ENCODE measurements around the gene KLHL11. TPM values are rescaled to one million over a fixed set of nuclear protein-coding genes. Genes with fewer than 3 reads are reported as not detected.
A peak's percentile ranks its signal among the peaks of the same experiment; 100 is the strongest.

Gene KLHL11
- polyA plus RNA-seq, 3 donors: 3.0 to 4.1 (median 3.4) TPM

DNA sequence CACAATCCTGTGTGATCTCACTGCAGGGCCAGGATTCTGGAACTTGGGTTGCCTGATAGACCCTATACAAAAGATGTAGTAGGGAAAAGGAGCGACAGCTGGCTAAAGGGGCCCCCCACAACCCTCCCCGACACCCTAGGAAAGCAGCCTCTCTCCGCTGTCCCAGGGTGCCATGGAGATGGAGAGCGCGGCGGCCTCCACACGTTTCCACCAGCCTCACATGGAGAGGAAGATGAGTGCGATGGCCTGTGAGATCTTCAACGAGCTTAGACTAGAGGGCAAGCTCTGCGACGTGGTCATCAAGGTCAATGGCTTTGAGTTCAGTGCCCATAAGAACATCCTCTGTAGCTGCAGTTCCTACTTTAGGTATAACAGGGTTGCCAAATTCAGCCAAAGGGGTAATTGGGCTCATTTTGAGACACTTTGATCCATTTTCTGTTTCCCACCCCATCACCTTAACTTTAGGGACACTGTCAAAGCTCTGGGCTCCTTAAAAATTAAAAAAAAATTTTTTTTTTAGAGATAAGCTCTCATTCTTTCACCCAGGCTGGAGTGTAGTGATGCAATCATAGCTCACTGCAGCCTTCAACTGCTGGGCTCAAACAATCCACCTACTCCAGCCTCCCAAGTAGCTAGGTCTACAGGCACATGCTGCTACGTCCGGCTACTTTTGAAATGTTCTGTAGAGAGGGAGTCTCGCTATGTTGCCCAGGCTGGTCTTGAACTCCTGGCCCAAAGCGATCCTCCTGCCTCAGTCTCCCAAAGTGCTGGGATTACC lies 27.3 kb downstream of the KLHL11 start, which contains the start of gene KLHL10:
Gene KLHL10 (plus strand): TSS at position 65 of the 778 bp plus-strand sequence. CDS start 108 bp downstream, at position 173.
- H3K4me2 ChIP-seq (replicated peaks; ENCODE audit: extremely low read depth, low read length, poor library complexity, severe bottlenecking): peak within 1 kb of the TSS; percentile 99
- H3K27ac Mint-ChIP-seq: no peak within 1 kb of the TSS
- no peaks in the 10 kb centered on the region for H3K36me3 Mint-ChIP-seq
- TF ChIP-seq, protein P1, sequence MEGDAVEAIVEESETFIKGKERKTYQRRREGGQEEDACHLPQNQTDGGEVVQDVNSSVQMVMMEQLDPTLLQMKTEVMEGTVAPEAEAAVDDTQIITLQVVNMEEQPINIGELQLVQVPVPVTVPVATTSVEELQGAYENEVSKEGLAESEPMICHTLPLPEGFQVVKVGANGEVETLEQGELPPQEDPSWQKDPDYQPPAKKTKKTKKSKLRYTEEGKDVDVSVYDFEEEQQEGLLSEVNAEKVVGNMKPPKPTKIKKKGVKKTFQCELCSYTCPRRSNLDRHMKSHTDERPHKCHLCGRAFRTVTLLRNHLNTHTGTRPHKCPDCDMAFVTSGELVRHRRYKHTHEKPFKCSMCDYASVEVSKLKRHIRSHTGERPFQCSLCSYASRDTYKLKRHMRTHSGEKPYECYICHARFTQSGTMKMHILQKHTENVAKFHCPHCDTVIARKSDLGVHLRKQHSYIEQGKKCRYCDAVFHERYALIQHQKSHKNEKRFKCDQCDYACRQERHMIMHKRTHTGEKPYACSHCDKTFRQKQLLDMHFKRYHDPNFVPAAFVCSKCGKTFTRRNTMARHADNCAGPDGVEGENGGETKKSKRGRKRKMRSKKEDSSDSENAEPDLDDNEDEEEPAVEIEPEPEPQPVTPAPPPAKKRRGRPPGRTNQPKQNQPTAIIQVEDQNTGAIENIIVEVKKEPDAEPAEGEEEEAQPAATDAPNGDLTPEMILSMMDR (IDR thresholded peaks at IDR 0.05): no peak
- no peaks in the 10 kb centered on the region for H3K79me2 ChIP-seq (ENCODE audit: insufficient read depth, low read length)
- peaks cover 12% of the 10 kb centered on the region for H3K4me1 Mint-ChIP-seq
- H3K9me3 ChIP-seq (replicated peaks in 1 of 2; ENCODE audit: control insufficient read depth in 1 of 2, insufficient read depth in 1 of 2, low read length in 2 of 2): no peaks in the 10 kb centered on the region
- intact Hi-C loops (cut with micrococcal nuclease): no loop called here
- H3K27ac ChIP-seq (ENCODE audit: low read depth in 1 of 2, low read length in 2 of 2): no peak within 1 kb of the TSS
- peak within 1 kb of the TSS; percentile 79 to 80 for H3K4me3 Mint-ChIP-seq
- no peak for DNase-seq
- H3K9ac ChIP-seq (ENCODE audit: insufficient read depth, low read length, poor library complexity, severe bottlenecking): no peak within 1 kb of the TSS
- H3K27me3 ChIP-seq (ENCODE audit: control insufficient read depth in 2 of 2, insufficient read depth in 2 of 2, low read length in 2 of 2): peaks cover 2 to 8% of the 10 kb centered on the region in 2 donors
- H3K27me3 Mint-ChIP-seq (ENCODE audit: low read depth in 3 of 3): peaks cover 22 to 34% (median 25%) of the 10 kb centered on the region in 3 donors
- no peak within 1 kb of the TSS for H3K4me3 ChIP-seq (replicated peaks in 1 of 3; ENCODE audit: low read depth in 2 of 3, low read length in 3 of 3)
- peaks cover 11 to 16% of the 10 kb centered on the region in 2 donors for H3K4me1 ChIP-seq (ENCODE audit: control insufficient read depth in 1 of 2, insufficient read depth in 2 of 2, low read length in 2 of 2)
- no peaks in the 10 kb centered on the region for H4K20me1 ChIP-seq (ENCODE audit: insufficient read depth, low read length)
- WGBS (ENCODE audit: insufficient coverage): 97% methylated on average over 10 of the region's 15 CpGs
- H3K36me3 ChIP-seq (replicated peaks in 1 of 2; ENCODE audit: control insufficient read depth in 1 of 2, insufficient read depth in 2 of 2, low read length in 2 of 2): no peaks in the 10 kb centered on the region
- H3K9me3 Mint-ChIP-seq: peaks cover 0 to 3% (median 0%) of the 10 kb centered on the region in 7 donors
- H2AFZ ChIP-seq (ENCODE audit: insufficient read depth, low read depth, low read length, poor library complexity, severe bottlenecking): peak within 1 kb of the TSS; percentile 98

DNA sequence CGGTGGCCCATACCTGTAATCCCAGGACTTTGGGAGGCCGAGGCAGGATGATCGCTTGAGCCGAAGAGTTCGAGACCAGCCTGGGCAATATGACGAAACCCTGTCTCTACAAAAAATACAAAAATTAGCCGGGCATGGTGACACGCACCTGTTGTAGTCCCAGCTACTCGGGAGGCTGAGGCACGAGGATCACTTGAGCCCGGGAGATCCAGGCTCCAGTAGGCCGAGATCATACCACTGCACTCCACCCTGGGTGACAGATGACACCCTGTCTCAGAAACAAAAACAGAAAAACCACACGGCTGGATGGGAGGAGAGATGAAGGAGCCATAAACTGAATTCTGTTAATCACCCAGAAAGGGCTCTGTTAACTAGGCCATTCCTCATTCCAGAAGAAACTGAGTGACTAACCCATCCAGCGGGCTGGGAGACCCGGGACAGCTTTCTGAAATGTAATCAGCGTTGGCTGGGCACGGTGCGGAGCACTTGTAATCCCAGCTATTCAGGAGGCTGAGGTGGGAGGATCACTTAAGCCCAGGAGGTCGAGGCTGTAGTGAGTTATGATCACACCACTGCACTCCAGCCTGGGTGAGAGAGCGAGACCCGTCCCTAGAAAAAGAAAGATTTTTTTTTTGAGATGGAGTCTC lies 28.6 kb downstream of the KLHL11 start:
- peak overlapping the region; percentile 79 to 80 for H3K4me3 Mint-ChIP-seq
- peaks cover 11 to 16% of the 10 kb centered on the region in 2 donors for H3K4me1 ChIP-seq (ENCODE audit: control insufficient read depth in 1 of 2, insufficient read depth in 2 of 2, low read length in 2 of 2)
- H3K4me3 ChIP-seq (replicated peaks in 1 of 3; ENCODE audit: low read depth in 2 of 3, low read length in 3 of 3): peak overlapping the region in 1 of 3 experiments; percentile 86
- intact Hi-C loops (cut with micrococcal nuclease): no loop called here
- no peak overlapping the region for H3K9ac ChIP-seq (ENCODE audit: insufficient read depth, low read length, poor library complexity, severe bottlenecking)
- H3K79me2 ChIP-seq (ENCODE audit: insufficient read depth, low read length): no peaks in the 10 kb centered on the region
- H3K27ac Mint-ChIP-seq: no peak overlapping the region
- H3K27me3 ChIP-seq (ENCODE audit: control insufficient read depth in 2 of 2, insufficient read depth in 2 of 2, low read length in 2 of 2): peaks cover 2 to 8% of the 10 kb centered on the region in 2 donors
- peaks cover 12% of the 10 kb centered on the region for H3K4me1 Mint-ChIP-seq
- DNase-seq: no peak
- no peaks in the 10 kb centered on the region for H4K20me1 ChIP-seq (ENCODE audit: insufficient read depth, low read length)
- TF ChIP-seq, protein P1 (IDR thresholded peaks at IDR 0.05): no peak
- no peaks in the 10 kb centered on the region for H3K36me3 ChIP-seq (replicated peaks in 1 of 2; ENCODE audit: control insufficient read depth in 1 of 2, insufficient read depth in 2 of 2, low read length in 2 of 2)
- H2AFZ ChIP-seq (ENCODE audit: insufficient read depth, low read depth, low read length, poor library complexity, severe bottlenecking): peak overlapping the region; percentile 98
- 46% methylated on average over 14 of the region's 21 CpGs for WGBS (ENCODE audit: insufficient coverage)
- H3K36me3 Mint-ChIP-seq: no peaks in the 10 kb centered on the region
- H3K27ac ChIP-seq (ENCODE audit: low read depth in 1 of 2, low read length in 2 of 2): no peak overlapping the region
- H3K9me3 Mint-ChIP-seq: peaks cover 0 to 3% (median 0%) of the 10 kb centered on the region in 7 donors
- peaks cover 22 to 34% (median 25%) of the 10 kb centered on the region in 3 donors for H3K27me3 Mint-ChIP-seq (ENCODE audit: low read depth in 3 of 3)
- peak overlapping the region; percentile 99 for H3K4me2 ChIP-seq (replicated peaks; ENCODE audit: extremely low read depth, low read length, poor library complexity, severe bottlenecking)
- no peaks in the 10 kb centered on the region for H3K9me3 ChIP-seq (replicated peaks in 1 of 2; ENCODE audit: control insufficient read depth in 1 of 2, insufficient read depth in 1 of 2, low read length in 2 of 2)

Measured in CD14-positive monocyte (primary cell).